Measurements from ENCODE around the gene TLE7.

Gene TLE7

DNA sequence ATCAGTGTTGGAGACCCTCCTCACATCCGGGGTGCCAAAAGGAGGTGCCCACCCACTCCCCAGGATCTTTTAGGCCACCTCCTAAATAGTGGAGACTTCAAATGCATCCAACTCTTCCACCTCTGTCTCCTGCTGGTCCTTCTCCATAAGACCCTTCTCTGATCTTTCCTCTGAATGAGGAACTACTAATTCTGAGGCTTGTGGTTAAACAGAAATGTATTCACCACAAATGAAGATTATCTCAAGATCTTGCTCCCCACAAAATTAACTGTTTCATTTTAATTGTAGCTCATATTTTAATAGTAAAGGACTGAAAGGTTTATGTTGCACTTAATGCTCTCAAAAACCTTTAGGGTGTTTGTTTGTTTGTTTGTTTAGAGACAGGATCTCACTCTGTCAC, 34.1 kb downstream of the TLE7 start:
- in situ Hi-C loops (cut with MboI; ENCODE audit: low sequenced_read_pairs, unreplicated experiment) = no loop called here
- DNase-seq (ENCODE audit: low spot score) = no peak
- TF ChIP-seq, protein P1, sequence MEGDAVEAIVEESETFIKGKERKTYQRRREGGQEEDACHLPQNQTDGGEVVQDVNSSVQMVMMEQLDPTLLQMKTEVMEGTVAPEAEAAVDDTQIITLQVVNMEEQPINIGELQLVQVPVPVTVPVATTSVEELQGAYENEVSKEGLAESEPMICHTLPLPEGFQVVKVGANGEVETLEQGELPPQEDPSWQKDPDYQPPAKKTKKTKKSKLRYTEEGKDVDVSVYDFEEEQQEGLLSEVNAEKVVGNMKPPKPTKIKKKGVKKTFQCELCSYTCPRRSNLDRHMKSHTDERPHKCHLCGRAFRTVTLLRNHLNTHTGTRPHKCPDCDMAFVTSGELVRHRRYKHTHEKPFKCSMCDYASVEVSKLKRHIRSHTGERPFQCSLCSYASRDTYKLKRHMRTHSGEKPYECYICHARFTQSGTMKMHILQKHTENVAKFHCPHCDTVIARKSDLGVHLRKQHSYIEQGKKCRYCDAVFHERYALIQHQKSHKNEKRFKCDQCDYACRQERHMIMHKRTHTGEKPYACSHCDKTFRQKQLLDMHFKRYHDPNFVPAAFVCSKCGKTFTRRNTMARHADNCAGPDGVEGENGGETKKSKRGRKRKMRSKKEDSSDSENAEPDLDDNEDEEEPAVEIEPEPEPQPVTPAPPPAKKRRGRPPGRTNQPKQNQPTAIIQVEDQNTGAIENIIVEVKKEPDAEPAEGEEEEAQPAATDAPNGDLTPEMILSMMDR (IDR thresholded peaks at IDR 0.05; ENCODE audit: borderline replicate concordance, control extremely low read depth, extremely low read depth, insufficient read depth, missing control alignments) = no peak

DNA sequence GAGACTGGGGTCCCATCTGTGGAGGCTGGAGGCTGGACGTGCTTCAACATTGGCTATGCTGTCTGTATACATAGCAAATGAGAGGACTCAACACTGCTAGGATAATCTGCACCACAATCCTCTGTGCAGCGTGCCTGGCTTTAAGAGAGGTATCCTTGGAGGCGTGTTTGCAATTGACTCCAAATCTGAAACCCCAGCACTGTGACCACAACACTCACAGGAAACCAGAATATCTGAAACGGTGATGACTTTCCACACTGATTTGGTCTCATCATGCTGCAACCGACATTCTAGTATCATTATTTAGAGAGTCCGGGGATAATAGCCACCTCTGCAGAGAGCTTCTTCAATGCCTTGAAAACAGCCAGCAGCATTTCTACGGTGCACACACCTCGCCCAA, 35.1 kb downstream of the TLE7 start:
- TF ChIP-seq, protein P1 (IDR thresholded peaks at IDR 0.05; ENCODE audit: borderline replicate concordance, control extremely low read depth, extremely low read depth, insufficient read depth, missing control alignments) = no peak
- in situ Hi-C loops (cut with MboI; ENCODE audit: low sequenced_read_pairs, unreplicated experiment) = no loop called here
- DNase-seq (ENCODE audit: low spot score) = no peak

DNA sequence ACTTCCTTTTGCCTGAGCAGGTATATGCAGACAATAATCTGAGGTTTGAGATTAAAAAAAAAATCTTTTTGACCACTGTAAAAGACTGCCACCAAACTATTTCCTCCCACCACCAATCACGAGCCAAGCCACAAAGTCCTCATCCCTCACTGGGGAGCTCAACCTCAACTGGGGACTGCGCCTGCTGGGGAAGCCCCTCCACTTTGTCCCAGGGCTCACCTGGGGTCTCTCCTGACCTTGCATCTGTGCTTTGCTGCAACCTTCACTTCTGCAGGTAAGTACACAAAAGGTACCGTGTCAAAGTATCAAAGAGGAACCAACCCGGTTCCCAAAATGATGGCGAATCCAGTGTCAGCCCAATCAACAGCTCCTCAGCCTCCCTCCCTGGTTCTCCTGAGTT, 35.5 kb downstream of the TLE7 start:
- DNase-seq (ENCODE audit: low spot score) = no peak
- in situ Hi-C loops (cut with MboI; ENCODE audit: low sequenced_read_pairs, unreplicated experiment) = no loop called here
- TF ChIP-seq, protein P1 (IDR thresholded peaks at IDR 0.05; ENCODE audit: borderline replicate concordance, control extremely low read depth, extremely low read depth, insufficient read depth, missing control alignments) = no peak

DNA sequence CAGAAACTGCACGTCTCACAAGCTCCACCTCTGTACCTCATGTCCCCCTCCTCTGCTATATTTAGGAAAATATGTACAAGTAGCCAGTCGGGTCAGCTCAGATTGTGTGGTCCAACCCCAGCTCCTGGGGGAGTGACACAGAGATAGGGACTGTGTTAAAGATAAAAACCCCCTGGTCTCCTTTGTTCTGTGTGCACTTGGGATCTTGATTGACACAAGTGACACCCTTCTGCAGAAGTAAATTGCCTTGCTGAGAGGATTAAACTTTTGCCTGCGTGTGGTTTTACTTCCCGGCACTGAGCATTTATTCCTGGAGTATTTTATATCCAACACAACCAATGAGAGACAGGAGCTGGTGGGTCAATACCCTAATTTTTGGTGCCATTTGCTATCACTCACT, 37.5 kb downstream of the TLE7 start:
- TF ChIP-seq, protein P1 (IDR thresholded peaks at IDR 0.05; ENCODE audit: borderline replicate concordance, control extremely low read depth, extremely low read depth, insufficient read depth, missing control alignments) = no peak
- no peak for DNase-seq (ENCODE audit: low spot score)
- in situ Hi-C loops (cut with MboI; ENCODE audit: low sequenced_read_pairs, unreplicated experiment) = no loop called here

DNA sequence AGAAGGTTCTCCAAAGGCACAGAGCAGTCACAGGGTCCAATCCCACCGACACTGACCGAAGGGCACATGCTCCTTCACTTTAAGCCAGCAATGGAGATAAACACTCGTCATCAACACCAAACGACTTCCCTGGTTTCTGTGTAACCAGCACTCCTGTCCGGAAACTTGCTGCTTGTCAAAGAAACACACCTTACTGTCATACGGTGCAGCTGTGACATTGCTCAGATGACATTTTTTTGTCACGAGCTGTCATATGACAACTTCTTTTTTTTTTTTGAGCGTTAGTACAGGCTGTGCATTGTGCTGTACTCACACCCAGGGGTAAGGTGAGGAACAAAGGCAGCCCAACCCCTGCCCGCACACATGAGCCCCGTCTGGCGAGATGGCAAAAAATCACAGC, 39.2 kb downstream of the TLE7 start:
- no peak for DNase-seq (ENCODE audit: low spot score)
- in situ Hi-C loops (cut with MboI; ENCODE audit: low sequenced_read_pairs, unreplicated experiment) = no loop called here
- TF ChIP-seq, protein P1 (IDR thresholded peaks at IDR 0.05; ENCODE audit: borderline replicate concordance, control extremely low read depth, extremely low read depth, insufficient read depth, missing control alignments) = no peak

DNA sequence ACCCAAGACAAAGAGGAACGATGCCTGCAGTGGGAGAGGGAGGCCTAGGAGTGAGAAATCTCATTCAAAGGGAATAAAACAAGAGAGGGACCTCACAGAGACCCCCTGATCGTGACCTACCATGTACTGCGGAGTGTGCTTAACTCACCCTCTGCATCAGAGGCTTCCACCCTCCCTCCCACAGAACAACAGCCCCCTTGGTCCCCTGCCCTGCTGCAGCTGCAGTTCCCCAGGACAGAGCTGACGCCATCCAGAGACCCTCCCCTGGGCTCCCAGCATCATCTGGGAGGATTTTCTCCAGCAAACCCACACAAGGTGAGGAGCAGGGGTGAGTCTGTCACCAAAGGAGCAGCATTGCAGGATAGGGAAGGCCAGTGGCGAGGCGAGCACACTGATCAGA, 39.8 kb downstream of the TLE7 start:
- TF ChIP-seq, protein P1 (IDR thresholded peaks at IDR 0.05; ENCODE audit: borderline replicate concordance, control extremely low read depth, extremely low read depth, insufficient read depth, missing control alignments) = no peak
- in situ Hi-C loops (cut with MboI; ENCODE audit: low sequenced_read_pairs, unreplicated experiment) = no loop called here
- no peak for DNase-seq (ENCODE audit: low spot score)

All from GM13976 (cell line).